OCI-LY3 (cell line): ENCODE measurements around the gene SULT2A1.
A peak's percentile ranks its signal among the peaks of the same experiment; 100 is the strongest.
"Not testable (repeated sequence)": the region's sequence is repeated elsewhere in the genome, so short reads cannot be mapped to it uniquely, and the experiment has no call there.

Source experiments
- H2AFZ ChIP-seq: fragments of 200-600, 300-600 bp; shearing (Covaris generic); 2 replicates; pipeline ENCODE4 v1.6.0; 2014; ENCODE audit warnings: antibody characterized with exemption, low read depth, low read length
- H3K27ac ChIP-seq: fragments of 200-600, 300-600 bp; sonication (generic); 2 replicates; pipeline ENCODE4 v1.5.1; 2014; ENCODE audit warnings: mild to moderate bottlenecking, low read length, moderate library complexity, mixed read lengths
- H3K27me3 ChIP-seq: fragments of 200-600, 300-600 bp; sonication (generic); 2 replicates; pipeline ENCODE4 v1.6.1; 2014; ENCODE audit warnings: low read depth, low read length, mixed read lengths
- H3K36me3 ChIP-seq: fragments of 200-600, 300-600 bp; sonication (generic); replicated peaks from 2 replicates; pipeline ENCODE3; 2014; ENCODE audit warnings: low read depth, low read length, mixed read lengths
- H3K4me1 ChIP-seq: fragments of 300-600, 200-600 bp; sonication (generic); 2 replicates; pipeline ENCODE4 v1.6.1; 2014; ENCODE audit warnings: low read length, mixed read lengths
- H3K4me2 ChIP-seq: fragments of 200-600, 300-600 bp; sonication (generic); 2 replicates; pipeline ENCODE4 v1.6.1; 2014; ENCODE audit warnings: low read length, mixed read lengths
- H3K4me3 ChIP-seq: fragments of 300-600, 200-600 bp; sonication (generic); 2 replicates; pipeline ENCODE4 v1.5.1; 2014; ENCODE audit warnings: antibody characterized with exemption, mild to moderate bottlenecking, low read length, moderate library complexity
- H3K79me2 ChIP-seq: fragments of 300-600, 200-600 bp; shearing (Covaris generic); 2 replicates; pipeline ENCODE4 v1.6.1; 2014; ENCODE audit warnings: mild to moderate bottlenecking, low read length, mixed read lengths
- H3K9ac ChIP-seq: fragments of 300-600, 200-600 bp; shearing (Covaris generic); 2 replicates; pipeline ENCODE4 v1.6.0; 2014; ENCODE audit warnings: mild to moderate bottlenecking, low read length, moderate library complexity
- H3K9me3 ChIP-seq: fragments of 200-600, 300-600 bp; shearing (Covaris generic); 2 replicates; pipeline ENCODE4 v1.6.1; 2014; ENCODE audit warnings: low read length, mixed read lengths; ENCODE audit not compliant: insufficient read depth
- H4K20me1 ChIP-seq: fragments of 200-600, 300-600 bp; sonication (generic); 2 replicates; pipeline ENCODE4 v1.6.1; 2016; ENCODE audit warnings: low read length, mixed read lengths; ENCODE audit not compliant: insufficient read depth
- EZH2phosphoT487 ChIP-seq: fragments of 200-600 bp; shearing (Covaris generic); IDR thresholded peaks from 2 replicates; pipeline ENCODE4 v1.6.1; 2018; ENCODE audit warnings: antibody characterized with exemption, mixed run types, low read depth
- TF ChIP-seq, protein P1 (sequence below): fragments of 200-600, 300-600 bp; sonication (generic); IDR thresholded peaks from 2 replicates; pipeline ENCODE4 v1.5.1; 2014; ENCODE audit warnings: antibody characterized with exemption, low read length, low read depth

SULT2A1 gene

DNA sequence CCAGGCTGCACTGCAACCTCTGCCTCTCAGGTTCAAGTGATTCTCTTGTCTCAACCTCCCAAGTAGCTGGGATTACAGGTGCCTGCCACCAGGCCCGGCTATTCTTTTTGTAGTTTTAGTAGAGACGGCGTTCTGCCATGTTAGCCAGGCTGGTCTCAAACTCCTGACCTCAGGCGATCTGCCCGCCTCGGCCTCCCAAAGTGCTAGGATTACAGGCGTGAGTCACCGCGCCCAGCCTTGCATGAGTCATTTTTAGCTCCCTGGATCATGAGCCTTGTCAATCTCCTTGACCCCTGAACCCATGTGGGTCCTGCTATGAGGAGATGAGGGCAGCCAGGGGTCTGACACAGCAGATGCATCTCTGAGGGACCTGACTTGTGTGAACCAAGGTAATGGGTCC, 27.9 kb downstream of the SULT2A1 start:
- H2AFZ ChIP-seq, H4K20me1 ChIP-seq, H3K9me3 ChIP-seq, H3K4me2 ChIP-seq, H3K4me1 ChIP-seq, H3K27me3 ChIP-seq, H3K27ac ChIP-seq, H3K36me3 ChIP-seq, H3K9ac ChIP-seq, H3K4me3 ChIP-seq, H3K79me2 ChIP-seq: not testable (repeated sequence)

DNA sequence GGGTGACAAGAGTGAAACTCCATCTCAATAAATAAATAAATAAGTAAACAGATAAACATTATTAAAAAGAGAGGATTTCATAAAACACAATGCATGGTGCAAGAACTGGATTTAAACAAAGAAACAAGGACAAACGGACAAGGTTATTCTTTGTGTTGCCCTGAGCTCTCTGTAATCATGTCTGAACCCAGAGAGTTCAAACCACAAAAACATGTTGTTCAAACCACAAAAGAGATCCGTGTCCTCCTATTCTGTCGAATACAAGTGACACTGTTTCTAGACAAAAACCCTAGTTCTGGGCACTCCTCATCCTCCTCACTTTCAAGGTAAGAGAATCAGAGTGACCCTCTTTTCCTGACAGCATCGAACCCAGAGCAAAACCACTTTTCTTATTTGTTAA, 31.7 kb downstream of the SULT2A1 start:
- Histone ChIP-seq H4K20me1 (no peaks in the 10 kb centered on the region), H3K4me2 (no peak overlapping the region), H2AFZ (no peak overlapping the region), H3K79me2 (no peaks in the 10 kb centered on the region), H3K27me3 (peaks cover 7% of the 10 kb centered on the region; the same call in 1 of the 2 replicates), H3K4me1 (no peaks in the 10 kb centered on the region), H3K36me3 (no peaks in the 10 kb centered on the region), H3K27ac (no peak overlapping the region), H3K9ac (no peak overlapping the region), H3K4me3 (no peak overlapping the region), H3K9me3 (no peaks in the 10 kb centered on the region)
- TF ChIP-seq, protein P1, sequence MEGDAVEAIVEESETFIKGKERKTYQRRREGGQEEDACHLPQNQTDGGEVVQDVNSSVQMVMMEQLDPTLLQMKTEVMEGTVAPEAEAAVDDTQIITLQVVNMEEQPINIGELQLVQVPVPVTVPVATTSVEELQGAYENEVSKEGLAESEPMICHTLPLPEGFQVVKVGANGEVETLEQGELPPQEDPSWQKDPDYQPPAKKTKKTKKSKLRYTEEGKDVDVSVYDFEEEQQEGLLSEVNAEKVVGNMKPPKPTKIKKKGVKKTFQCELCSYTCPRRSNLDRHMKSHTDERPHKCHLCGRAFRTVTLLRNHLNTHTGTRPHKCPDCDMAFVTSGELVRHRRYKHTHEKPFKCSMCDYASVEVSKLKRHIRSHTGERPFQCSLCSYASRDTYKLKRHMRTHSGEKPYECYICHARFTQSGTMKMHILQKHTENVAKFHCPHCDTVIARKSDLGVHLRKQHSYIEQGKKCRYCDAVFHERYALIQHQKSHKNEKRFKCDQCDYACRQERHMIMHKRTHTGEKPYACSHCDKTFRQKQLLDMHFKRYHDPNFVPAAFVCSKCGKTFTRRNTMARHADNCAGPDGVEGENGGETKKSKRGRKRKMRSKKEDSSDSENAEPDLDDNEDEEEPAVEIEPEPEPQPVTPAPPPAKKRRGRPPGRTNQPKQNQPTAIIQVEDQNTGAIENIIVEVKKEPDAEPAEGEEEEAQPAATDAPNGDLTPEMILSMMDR = no peak
- TF ChIP-seq EZH2phosphoT487 = no peak

DNA sequence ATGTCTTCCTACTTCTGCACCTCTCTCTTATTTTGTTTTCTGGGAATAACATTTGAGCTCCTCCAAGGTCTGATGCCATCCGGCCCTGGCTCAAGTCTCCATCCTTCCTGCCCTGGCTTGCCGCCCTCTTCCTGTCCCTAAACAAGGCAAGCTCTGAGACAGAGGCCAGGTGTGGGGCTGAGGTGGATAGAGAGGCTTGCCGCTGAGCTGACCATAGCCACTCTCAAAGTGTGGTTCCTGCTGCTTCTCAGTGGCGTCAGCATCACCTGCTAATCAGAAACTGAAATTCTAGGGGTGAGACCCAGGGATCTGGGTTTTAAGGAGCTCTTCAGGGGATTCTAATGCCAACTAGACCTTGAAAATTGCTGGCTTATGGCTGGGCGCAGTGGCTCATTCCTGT, 33.1 kb downstream of the SULT2A1 start:
- Histone ChIP-seq H3K27ac (no peak overlapping the region), H2AFZ (no peak overlapping the region), H3K4me1 (no peaks in the 10 kb centered on the region), H3K4me3 (no peak overlapping the region), H3K27me3 (peaks cover 7% of the 10 kb centered on the region; the same call in 1 of the 2 replicates), H3K9me3 (no peaks in the 10 kb centered on the region), H3K9ac (no peak overlapping the region), H3K36me3 (no peaks in the 10 kb centered on the region), H3K79me2 (no peaks in the 10 kb centered on the region), H4K20me1 (no peaks in the 10 kb centered on the region), H3K4me2 (no peak overlapping the region)
- no peak for TF ChIP-seq EZH2phosphoT487
- TF ChIP-seq, protein P1 = no peak

DNA sequence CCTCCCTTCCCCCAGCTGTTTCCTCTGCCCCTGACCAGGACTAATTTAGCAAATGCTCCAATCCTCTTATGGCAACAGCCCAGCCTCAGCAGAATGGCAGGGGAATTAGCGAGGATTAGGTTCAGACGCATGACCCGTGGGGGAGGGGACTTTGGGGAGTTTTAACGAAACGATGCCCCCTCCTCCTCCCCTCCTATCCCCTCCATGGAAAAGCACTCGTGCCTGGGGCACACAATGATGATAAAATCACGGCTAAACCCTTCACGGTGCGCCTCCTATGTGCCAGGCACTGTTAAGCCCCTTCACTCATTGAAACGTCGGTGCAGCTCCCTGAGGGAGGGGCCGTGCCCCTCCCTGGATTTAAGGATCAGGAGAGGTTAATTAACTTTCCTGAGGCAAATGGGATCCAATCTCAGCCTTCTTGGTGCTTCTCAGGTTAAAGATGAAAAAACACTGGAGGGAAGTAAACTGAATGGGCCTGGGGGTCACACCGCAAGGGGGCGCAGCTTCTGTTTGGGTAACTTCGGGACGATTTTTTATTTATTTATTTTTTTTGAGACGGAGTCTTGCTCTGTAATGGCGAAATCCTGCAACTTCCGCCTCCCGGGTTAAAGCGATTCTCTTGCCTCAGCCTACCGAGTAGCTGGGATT, 37.2 kb downstream of the SULT2A1 start:
- no peak for TF ChIP-seq EZH2phosphoT487
- TF ChIP-seq, protein P1 = peak; percentile 9; the same call in 1 of the 2 replicates
- Histone ChIP-seq H3K27ac (no peak overlapping the region), H3K4me1 (no peaks in the 10 kb centered on the region), H3K4me2 (no peak overlapping the region), H3K36me3 (no peaks in the 10 kb centered on the region), H3K27me3 (peaks cover 3% of the 10 kb centered on the region; the same call in 1 of the 2 replicates), H3K4me3 (no peak overlapping the region), H2AFZ (no peak overlapping the region), H3K79me2 (no peaks in the 10 kb centered on the region), H4K20me1 (no peaks in the 10 kb centered on the region), H3K9me3 (no peaks in the 10 kb centered on the region), H3K9ac (no peak overlapping the region)
